CD8-positive, alpha-beta memory T cell (primary cell): ENCODE results near the gene CSNK1G2. TPM values are rescaled to one million over a fixed set of nuclear protein-coding genes. Genes with fewer than 3 reads are reported as not detected.
A peak's percentile ranks its signal among the peaks of the same experiment; 100 is the strongest.

Experiments used
- CTCF ChIA-PET: fragments of 350-600 bp; sonication (Branson Sonifier 250); formaldehyde crosslinking; loops from one replicate; lab custom pipeline; 2021; ENCODE audit warnings: antibody characterized with exemption; lab: Charles Lee
- POLR2A ChIA-PET: fragments of 350-600 bp; sonication (Branson Sonifier 250); formaldehyde crosslinking; loops from one replicate; lab custom pipeline; 2021; ENCODE audit warnings: antibody characterized with exemption; lab: Charles Lee
- DNase-seq, 5 donors: peaks; one replicate each; pipeline versions ENCODE4 v3.0.0 to v3.0.0-alpha.2; 2020 to 2022; ENCODE audit warnings: mixed read lengths in 1 of 5
- H3K27ac ChIP-seq: one replicate; pipeline ENCODE4 v1.7.0; 2013; ENCODE audit warnings: low read depth, mild to moderate bottlenecking, low read length, moderate library complexity
- H3K27me3 ChIP-seq: 2 replicates; pipeline ENCODE4 v1.7.0; 2013; ENCODE audit warnings: low read length, mild to moderate bottlenecking; ENCODE audit not compliant: insufficient read depth, poor library complexity, severe bottlenecking
- H3K36me3 ChIP-seq: 2 replicates; pipeline ENCODE4 v1.7.0; 2013; ENCODE audit warnings: mild to moderate bottlenecking, low read length, moderate library complexity; ENCODE audit not compliant: insufficient read depth
- H3K4me1 ChIP-seq: 2 replicates; pipeline ENCODE4 v1.7.0; 2013; ENCODE audit warnings: mild to moderate bottlenecking, low read length, moderate library complexity; ENCODE audit not compliant: insufficient read depth
- H3K4me3 ChIP-seq: 2 replicates; pipeline ENCODE4 v1.7.0; 2013; ENCODE audit warnings: mild to moderate bottlenecking, low read length
- H3K9me3 ChIP-seq: 2 replicates; pipeline ENCODE4 v1.7.0; 2013; ENCODE audit warnings: mild to moderate bottlenecking, low read length
- H3K27ac Mint-ChIP-seq, 8 donors: one replicate each; pipeline ENCODE4 v1.8.0; 2020 to 2021; ENCODE audit warnings: mixed read lengths in 8 of 8, mild to moderate bottlenecking in 6 of 8, inconsistent platforms in 3 of 8, moderate library complexity in 3 of 8
- H3K27me3 Mint-ChIP-seq, 2 donors: one replicate each; pipeline ENCODE4 v1.8.0; 2020 to 2021; ENCODE audit warnings: mixed read lengths in 2 of 2, mild to moderate bottlenecking in 1 of 2, moderate library complexity in 1 of 2
- H3K36me3 Mint-ChIP-seq, 3 donors: one replicate each; pipeline ENCODE4 v1.8.0; 2020 to 2021; ENCODE audit warnings: mixed read lengths in 3 of 3, inconsistent platforms in 1 of 3, mild to moderate bottlenecking in 1 of 3
- H3K4me1 Mint-ChIP-seq, 3 donors: one replicate each; pipeline ENCODE4 v1.8.0; 2020 to 2021; ENCODE audit warnings: mixed read lengths in 3 of 3, inconsistent platforms in 1 of 3, mild to moderate bottlenecking in 1 of 3
- H3K4me3 Mint-ChIP-seq, 7 donors: one replicate each; pipeline ENCODE4 v1.8.0; 2020 to 2021; ENCODE audit warnings: mixed read lengths in 7 of 7, mild to moderate bottlenecking in 6 of 7, moderate library complexity in 4 of 7, inconsistent platforms in 2 of 7
- H3K9me3 Mint-ChIP-seq, 5 donors: one replicate each; pipeline ENCODE4 v1.8.0; 2020 to 2022; ENCODE audit warnings: mixed read lengths in 5 of 5, mild to moderate bottlenecking in 3 of 5, moderate library complexity in 2 of 5, inconsistent platforms in 1 of 5
- polyA plus RNA-seq: library from polyadenylated mRNA; unstranded; fragments of 300-500 nt; fragmentation: Illumina TruSeq; gene quantifications from one replicate; pipeline ENCODE4 v1.2.3, GENCODE V29; 2021
- total RNA-seq, 2 experiments: library from RNA; stranded (reverse); gene quantifications; one replicate each; pipeline ENCODE4 v1.2.3, GENCODE V29; 2021

The CSNK1G2 gene
- total and polyA plus RNA-seq, 3 experiments from 2014 or later: 58.2 to 63.5 (median 62.1) TPM

GRCh38 chr19:1905863-1906375 is 35.1 kb upstream of the CSNK1G2 start:
- no peaks in the 10 kb centered on the region for H3K9me3 ChIP-seq
- Mint-ChIP-seq H3K27ac (peak overlapping the region; percentile 9 to 97 (median 92)), H3K36me3 (peaks cover 0 to 5% (median 0%) of the 10 kb centered on the region in 3 donors), H3K9me3 (no peaks in the 10 kb centered on the region), H3K27me3 (no peaks in the 10 kb centered on the region), H3K4me3 (peak overlapping the region; percentile 85 to 95 (median 89)), H3K4me1 (peaks cover 22 to 41% (median 31%) of the 10 kb centered on the region in 3 donors)
- no peak for DNase-seq
- H3K27ac ChIP-seq: peak overlapping the region; percentile 70
- no peaks in the 10 kb centered on the region for H3K36me3 ChIP-seq
- H3K4me3 ChIP-seq: peak overlapping the region; percentile 74
- no peaks in the 10 kb centered on the region for H3K27me3 ChIP-seq
- peaks cover 15% of the 10 kb centered on the region for H3K4me1 ChIP-seq
- CTCF ChIA-PET: interaction anchor here (1.9 kb wide), 1 partner anchor 31 kb away, joined by 5 read pairs; no protein-coding TSS in a partner anchor
- POLR2A ChIA-PET: interaction anchor here (1.0 to 2.5 kb wide), 2 partner anchors 30 to 41 kb away, joined by 3 to 6 read pairs; no protein-coding TSS in a partner anchor

- Mint-ChIP-seq H3K27me3 (no peaks in the 10 kb centered on the region), H3K9me3 (no peaks in the 10 kb centered on the region), H3K4me3 (peak overlapping the region in 5 of 7 donors; percentile 28 to 78 (median 58)), H3K4me1 (peaks cover 22 to 41% (median 37%) of the 10 kb centered on the region in 3 donors), H3K27ac (peak overlapping the region in 3 of 8 donors; percentile 29 to 77 (median 50)), H3K36me3 (peaks cover 0 to 5% (median 0%) of the 10 kb centered on the region in 3 donors)
- ChIA-PET CTCF (interaction anchor here (1.9 kb wide), 1 partner anchor 32 kb away, joined by 5 read pairs; no protein-coding TSS in a partner anchor), POLR2A (interaction anchor here (0.6 kb wide), 1 partner anchor 32 kb away, joined by 8 read pairs; no protein-coding TSS in a partner anchor)
- Histone ChIP-seq H3K27me3 (no peaks in the 10 kb centered on the region), H3K27ac (no peak overlapping the region), H3K9me3 (no peaks in the 10 kb centered on the region), H3K4me3 (no peak overlapping the region), H3K4me1 (peaks cover 15% of the 10 kb centered on the region), H3K36me3 (no peaks in the 10 kb centered on the region)
- DNase-seq: no peak
These were observed 33.9 kb upstream of the CSNK1G2 start for GRCh38 chr19:1906985-1907562.

- ChIA-PET POLR2A (interaction anchor here (0.6 kb wide), 1 partner anchor 32 kb away, joined by 8 read pairs; no protein-coding TSS in a partner anchor), CTCF (no interaction called here)
- Mint-ChIP-seq H3K27me3 (no peaks in the 10 kb centered on the region), H3K4me3 (no peak overlapping the region), H3K4me1 (peaks cover 22 to 41% (median 37%) of the 10 kb centered on the region in 3 donors), H3K36me3 (peaks cover 0 to 6% (median 0%) of the 10 kb centered on the region in 3 donors), H3K9me3 (no peaks in the 10 kb centered on the region), H3K27ac (peak overlapping the region in 1 of 8 donors; percentile 50)
- Histone ChIP-seq H3K27ac (no peak overlapping the region), H3K4me3 (no peak overlapping the region), H3K36me3 (no peaks in the 10 kb centered on the region), H3K27me3 (no peaks in the 10 kb centered on the region), H3K4me1 (peaks cover 15% of the 10 kb centered on the region), H3K9me3 (no peaks in the 10 kb centered on the region)
- DNase-seq: no peak
These were observed 33.2 kb upstream of the CSNK1G2 start for GRCh38 chr19:1907563-1908363.

GRCh38 chr19:1908364-1908678 is 32.7 kb upstream of the CSNK1G2 start:
- ChIA-PET POLR2A (no interaction called here), CTCF (no interaction called here)
- no peak overlapping the region for H3K27ac Mint-ChIP-seq
- H3K4me1 Mint-ChIP-seq: peaks cover 22 to 41% (median 37%) of the 10 kb centered on the region in 3 donors
- H3K9me3 Mint-ChIP-seq: no peaks in the 10 kb centered on the region
- peaks cover 15% of the 10 kb centered on the region for H3K4me1 ChIP-seq
- H3K27ac ChIP-seq: no peak overlapping the region
- peaks cover 0 to 10% (median 0%) of the 10 kb centered on the region in 3 donors for H3K36me3 Mint-ChIP-seq
- H3K9me3 ChIP-seq: no peaks in the 10 kb centered on the region
- no peaks in the 10 kb centered on the region for H3K27me3 ChIP-seq
- peak overlapping the region in 1 of 7 donors; percentile 69 for H3K4me3 Mint-ChIP-seq
- H3K27me3 Mint-ChIP-seq: no peaks in the 10 kb centered on the region
- no peak overlapping the region for H3K4me3 ChIP-seq
- DNase-seq: no peak
- no peaks in the 10 kb centered on the region for H3K36me3 ChIP-seq

- no peaks in the 10 kb centered on the region for H3K36me3 ChIP-seq
- H3K4me1 Mint-ChIP-seq: peaks cover 20 to 38% (median 37%) of the 10 kb centered on the region in 3 donors
- peaks cover 0 to 13% (median 0%) of the 10 kb centered on the region in 3 donors for H3K36me3 Mint-ChIP-seq
- H3K4me3 ChIP-seq: no peak overlapping the region
- no peaks in the 10 kb centered on the region for H3K27me3 ChIP-seq
- H3K27ac Mint-ChIP-seq: peak overlapping the region in 2 of 8 donors; percentile 50 to 93
- ChIA-PET CTCF (interaction anchor here (1.0 kb wide), 1 partner anchor 57 kb away, joined by 3 read pairs; no protein-coding TSS in a partner anchor), POLR2A (no interaction called here)
- H3K9me3 ChIP-seq: no peaks in the 10 kb centered on the region
- no peaks in the 10 kb centered on the region for H3K27me3 Mint-ChIP-seq
- peak in 1 of 5 donors; percentile 21 for DNase-seq
- no peak overlapping the region for H3K27ac ChIP-seq
- no peaks in the 10 kb centered on the region for H3K9me3 Mint-ChIP-seq
- H3K4me1 ChIP-seq: peaks cover 9% of the 10 kb centered on the region
- H3K4me3 Mint-ChIP-seq: peak overlapping the region in 1 of 7 donors; percentile 71
These were observed 31.3 kb upstream of the CSNK1G2 start for GRCh38 chr19:1909761-1910080.

GRCh38 chr19:1910177-1910576 is 30.8 kb upstream of the CSNK1G2 start:
- Histone ChIP-seq H3K27me3 (no peaks in the 10 kb centered on the region), H3K4me3 (no peak overlapping the region), H3K36me3 (no peaks in the 10 kb centered on the region), H3K9me3 (no peaks in the 10 kb centered on the region), H3K4me1 (peaks cover 7% of the 10 kb centered on the region), H3K27ac (no peak overlapping the region)
- ChIA-PET POLR2A (no interaction called here), CTCF (interaction anchor here (1.0 kb wide), 1 partner anchor 57 kb away, joined by 3 read pairs; no protein-coding TSS in a partner anchor)
- no peak for DNase-seq
- Mint-ChIP-seq H3K9me3 (no peaks in the 10 kb centered on the region), H3K27ac (peak overlapping the region in 4 of 8 donors; percentile 15 to 93 (median 46)), H3K36me3 (peaks cover 0 to 13% (median 0%) of the 10 kb centered on the region in 3 donors), H3K4me3 (peak overlapping the region in 3 of 7 donors; percentile 28 to 37 (median 28)), H3K4me1 (peaks cover 20 to 37% (median 34%) of the 10 kb centered on the region in 3 donors), H3K27me3 (no peaks in the 10 kb centered on the region)

- Mint-ChIP-seq H3K27ac (peak overlapping the region in 4 of 8 donors; percentile 12 to 93 (median 59)), H3K9me3 (no peaks in the 10 kb centered on the region), H3K36me3 (peaks cover 0 to 10% (median 0%) of the 10 kb centered on the region in 3 donors), H3K27me3 (no peaks in the 10 kb centered on the region), H3K4me1 (peaks cover 15 to 31% (median 26%) of the 10 kb centered on the region in 3 donors), H3K4me3 (peak overlapping the region in 1 of 7 donors; percentile 63)
- Histone ChIP-seq H3K27me3 (no peaks in the 10 kb centered on the region), H3K4me3 (no peak overlapping the region), H3K36me3 (no peaks in the 10 kb centered on the region), H3K9me3 (no peaks in the 10 kb centered on the region), H3K27ac (no peak overlapping the region), H3K4me1 (peaks cover under 1% of the 10 kb centered on the region)
- DNase-seq: no peak
- ChIA-PET POLR2A (no interaction called here), CTCF (interaction anchor here (1.2 to 1.5 kb wide), 2 partner anchors 8 to 17 kb away, joined by 3 read pairs; no protein-coding TSS in a partner anchor)
These were observed 29.9 kb upstream of the CSNK1G2 start for GRCh38 chr19:1911098-1911497.
